Keratinocyte (primary cell): ENCODE measurements around the gene TTC39C.

Source experiments
- CTCF ChIP-seq, 3 experiments: IDR thresholded peaks in 1 of 3; conservative IDR thresholded peaks in 1 of 3; optimal IDR thresholded peaks in 1 of 3; 2 replicates in 2 of 3; 3 replicates in 1 of 3; pipeline versions ENCODE3 to v1.5.1; 2011; ENCODE audit warnings: low read length in 3 of 3, mild to moderate bottlenecking in 3 of 3, moderate library complexity in 2 of 3, control low read depth in 1 of 3, inconsistent platforms in 1 of 3; ENCODE audit not compliant: insufficient read depth in 2 of 3; ENCODE audit errors: extremely low read depth in 1 of 3
- EZH2 ChIP-seq: IDR thresholded peaks from one replicate; pipeline ENCODE4 v1.6.1; 2012; ENCODE audit warnings: inconsistent platforms, mild to moderate bottlenecking, low read length, moderate library complexity

- no peak for TF ChIP-seq EZH2
- no peak for TF ChIP-seq CTCF (optimal IDR thresholded peaks at IDR 0.05 in 1 of 3, IDR thresholded peaks at IDR 0.05 in 1 of 3, conservative IDR thresholded peaks at IDR 0.05 in 1 of 3; ENCODE audit: extremely low read depth in 1 of 3, insufficient read depth in 2 of 3, low read length in 3 of 3)
Measured at GRCh38 chr18:24153397-24153796, 138.8 kb downstream of the TTC39C start.
